ENCODE results near the gene PLEK2.

DNA sequence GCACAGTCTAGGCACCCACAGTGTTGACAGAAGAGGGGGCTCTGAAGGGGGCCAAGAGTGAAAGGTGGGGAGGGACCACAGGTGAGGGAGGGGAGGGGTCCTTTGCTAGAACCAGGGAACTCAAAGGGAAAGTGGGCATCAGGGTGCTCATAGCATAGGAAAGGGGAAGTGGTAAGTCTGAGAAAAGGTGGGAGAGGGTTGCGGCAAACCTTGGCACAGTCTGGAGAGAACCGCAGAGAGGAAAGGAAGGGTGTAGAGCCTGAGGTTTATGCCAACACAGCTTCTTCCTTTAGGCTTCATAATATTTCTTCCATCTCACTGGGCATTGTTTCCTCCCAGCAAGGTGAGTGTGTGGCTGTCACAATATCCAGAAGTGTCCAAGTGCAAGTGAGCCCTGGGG is 11.5 kb upstream of the PLEK2 start:
- TF ChIP-seq ISL1 (CRISPR knock-in tag; IDR thresholded peaks at IDR 0.05) (no peak), RARB (CRISPR knock-in tag; IDR thresholded peaks at IDR 0.05) (no peak), BACH2 (CRISPR knock-in tag; IDR thresholded peaks at IDR 0.05; ENCODE audit: borderline replicate concordance) (no peak), ZFP30 (CRISPR knock-in tag; IDR thresholded peaks at IDR 0.05) (no peak), ZNF70 (CRISPR knock-in tag; IDR thresholded peaks at IDR 0.05) (no peak), TCF4 (CRISPR knock-in tag; IDR thresholded peaks at IDR 0.05; ENCODE audit: borderline replicate concordance) (no peak), ZC3H10 (CRISPR knock-in tag; IDR thresholded peaks at IDR 0.05) (no peak), CSDC2 (CRISPR knock-in tag; IDR thresholded peaks at IDR 0.05) (no peak)
- TF ChIP-seq, protein P1, sequence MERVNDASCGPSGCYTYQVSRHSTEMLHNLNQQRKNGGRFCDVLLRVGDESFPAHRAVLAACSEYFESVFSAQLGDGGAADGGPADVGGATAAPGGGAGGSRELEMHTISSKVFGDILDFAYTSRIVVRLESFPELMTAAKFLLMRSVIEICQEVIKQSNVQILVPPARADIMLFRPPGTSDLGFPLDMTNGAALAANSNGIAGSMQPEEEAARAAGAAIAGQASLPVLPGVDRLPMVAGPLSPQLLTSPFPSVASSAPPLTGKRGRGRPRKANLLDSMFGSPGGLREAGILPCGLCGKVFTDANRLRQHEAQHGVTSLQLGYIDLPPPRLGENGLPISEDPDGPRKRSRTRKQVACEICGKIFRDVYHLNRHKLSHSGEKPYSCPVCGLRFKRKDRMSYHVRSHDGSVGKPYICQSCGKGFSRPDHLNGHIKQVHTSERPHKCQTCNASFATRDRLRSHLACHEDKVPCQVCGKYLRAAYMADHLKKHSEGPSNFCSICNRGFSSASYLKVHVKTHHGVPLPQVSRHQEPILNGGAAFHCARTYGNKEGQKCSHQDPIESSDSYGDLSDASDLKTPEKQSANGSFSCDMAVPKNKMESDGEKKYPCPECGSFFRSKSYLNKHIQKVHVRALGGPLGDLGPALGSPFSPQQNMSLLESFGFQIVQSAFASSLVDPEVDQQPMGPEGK (CRISPR knock-in tag; IDR thresholded peaks at IDR 0.05; ENCODE audit: borderline replicate concordance): no peak
- TF ChIP-seq, protein P2, sequence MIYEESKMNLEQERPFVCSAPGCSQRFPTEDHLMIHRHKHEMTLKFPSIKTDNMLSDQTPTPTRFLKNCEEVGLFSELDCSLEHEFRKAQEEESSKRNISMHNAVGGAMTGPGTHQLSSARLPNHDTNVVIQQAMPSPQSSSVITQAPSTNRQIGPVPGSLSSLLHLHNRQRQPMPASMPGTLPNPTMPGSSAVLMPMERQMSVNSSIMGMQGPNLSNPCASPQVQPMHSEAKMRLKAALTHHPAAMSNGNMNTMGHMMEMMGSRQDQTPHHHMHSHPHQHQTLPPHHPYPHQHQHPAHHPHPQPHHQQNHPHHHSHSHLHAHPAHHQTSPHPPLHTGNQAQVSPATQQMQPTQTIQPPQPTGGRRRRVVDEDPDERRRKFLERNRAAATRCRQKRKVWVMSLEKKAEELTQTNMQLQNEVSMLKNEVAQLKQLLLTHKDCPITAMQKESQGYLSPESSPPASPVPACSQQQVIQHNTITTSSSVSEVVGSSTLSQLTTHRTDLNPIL (CRISPR knock-in tag; IDR thresholded peaks at IDR 0.05; ENCODE audit: low read depth): no peak
